Tibial nerve (tissue), 4 donors: ENCODE measurements around the gene VWF. TPM values are rescaled to one million over a fixed set of nuclear protein-coding genes. Genes with fewer than 3 reads are reported as not detected.
A peak's percentile ranks its signal among the peaks of the same experiment; 100 is the strongest.
"Not testable (repeated sequence)": the region's sequence is repeated elsewhere in the genome, so short reads cannot be mapped to it uniquely, and the experiment has no call there.

Experiments used
- DNase-seq, 2 donors: peaks; one replicate each; pipeline ENCODE4 v3.0.0-alpha.2; 2019; ENCODE audit warnings: low spot score in 2 of 2
- H3K27ac ChIP-seq, 4 donors: fragments of 200-600 bp; sonication (generic) in 3 of 4; one replicate each; pipeline ENCODE4 v1.5.1; 2017 to 2019; ENCODE audit warnings: mild to moderate bottlenecking in 1 of 4
- H3K27me3 ChIP-seq, 2 donors: fragments of 200-600 bp; sonication (generic) in 1 of 2; one replicate each; pipeline versions ENCODE4 v1.5.1 to v1.6.0; 2017 to 2019
- H3K36me3 ChIP-seq, 3 donors: fragments of 200-600 bp; sonication (generic); one replicate each; pipeline ENCODE4 v1.5.1; 2018 to 2019
- H3K4me1 ChIP-seq, 4 donors: fragments of 200-600 bp; sonication (generic) in 3 of 4; one replicate each; pipeline ENCODE4 v1.5.1; 2017 to 2019
- H3K4me3 ChIP-seq, 4 donors: fragments of 200-600 bp; sonication (generic) in 3 of 4; one replicate each; pipeline ENCODE4 v1.5.1; 2017 to 2019; ENCODE audit warnings: mild to moderate bottlenecking in 1 of 4, moderate library complexity in 1 of 4
- H3K9me3 ChIP-seq, 4 donors: fragments of 200-600 bp; sonication (generic) in 3 of 4; one replicate each; pipeline ENCODE4 v1.5.1; 2017 to 2019
- EP300 ChIP-seq, 2 donors: sonication (generic); formaldehyde crosslinking; IDR thresholded peaks; one replicate each; pipeline ENCODE4 v1.6.1; 2017; ENCODE audit warnings: antibody characterized with exemption in 2 of 2, mild to moderate bottlenecking in 1 of 2
- POLR2A ChIP-seq, 2 donors: fragments of 450-650 bp; IDR thresholded peaks; one replicate each; pipeline ENCODE4 v1.6.1; 2017; ENCODE audit warnings: antibody characterized with exemption in 2 of 2, mild to moderate bottlenecking in 2 of 2, moderate library complexity in 2 of 2
- WGBS, 2 donors: methylation state at CpG; one replicate each; pipeline ENCODE4 v1.1.5; 2018; 5-methylcytosine and 5-hydroxymethylcytosine counted together
- total RNA-seq, 4 donors: library from RNA; depleted of rRNA; stranded (reverse); fragments of >200 nt; gene quantifications; one replicate each; pipeline ENCODE4 v1.1.0, GENCODE V29; 2016
- TF ChIP-seq, protein P1 (sequence below), 5 experiments: fragments of 200-600 bp in 3 of 5; fragments of 450-650 bp in 2 of 5; sonication (generic) in 3 of 5; IDR thresholded peaks; one replicate each; pipeline ENCODE4 v1.5.1; 2016 to 2019; ENCODE audit warnings: antibody characterized with exemption in 5 of 5, mild to moderate bottlenecking in 3 of 5, moderate library complexity in 2 of 5

VWF gene
- total RNA-seq, 4 donors from 2014 or later: 82.7 to 311 (median 214) TPM

DNA sequence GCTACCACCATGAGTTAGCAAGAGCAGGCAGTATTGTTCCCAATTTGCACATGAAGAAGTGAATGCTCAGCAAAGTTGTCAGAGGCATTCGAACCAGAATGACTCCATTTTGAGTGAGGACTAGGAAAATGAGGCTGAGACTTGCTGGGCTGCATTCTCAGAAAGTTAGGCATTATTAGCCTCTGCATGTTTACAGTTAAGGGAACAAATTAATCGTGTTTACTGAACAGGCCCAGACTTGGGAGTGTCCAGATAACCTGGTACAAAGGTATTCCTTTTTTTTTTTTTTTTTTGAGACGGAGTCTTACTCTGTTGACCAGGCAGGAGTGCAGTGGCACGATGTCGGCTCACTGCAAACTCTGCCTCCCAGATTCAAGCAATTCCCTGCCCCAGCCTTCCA is 22.5 kb upstream of the VWF start:
- no peaks in the 10 kb centered on the region for H3K27me3 ChIP-seq
- no peaks in the 10 kb centered on the region for H3K9me3 ChIP-seq
- no peaks in the 10 kb centered on the region for H3K4me1 ChIP-seq
- no peak for TF ChIP-seq POLR2A (IDR thresholded peaks at IDR 0.05)
- TF ChIP-seq, protein P1, sequence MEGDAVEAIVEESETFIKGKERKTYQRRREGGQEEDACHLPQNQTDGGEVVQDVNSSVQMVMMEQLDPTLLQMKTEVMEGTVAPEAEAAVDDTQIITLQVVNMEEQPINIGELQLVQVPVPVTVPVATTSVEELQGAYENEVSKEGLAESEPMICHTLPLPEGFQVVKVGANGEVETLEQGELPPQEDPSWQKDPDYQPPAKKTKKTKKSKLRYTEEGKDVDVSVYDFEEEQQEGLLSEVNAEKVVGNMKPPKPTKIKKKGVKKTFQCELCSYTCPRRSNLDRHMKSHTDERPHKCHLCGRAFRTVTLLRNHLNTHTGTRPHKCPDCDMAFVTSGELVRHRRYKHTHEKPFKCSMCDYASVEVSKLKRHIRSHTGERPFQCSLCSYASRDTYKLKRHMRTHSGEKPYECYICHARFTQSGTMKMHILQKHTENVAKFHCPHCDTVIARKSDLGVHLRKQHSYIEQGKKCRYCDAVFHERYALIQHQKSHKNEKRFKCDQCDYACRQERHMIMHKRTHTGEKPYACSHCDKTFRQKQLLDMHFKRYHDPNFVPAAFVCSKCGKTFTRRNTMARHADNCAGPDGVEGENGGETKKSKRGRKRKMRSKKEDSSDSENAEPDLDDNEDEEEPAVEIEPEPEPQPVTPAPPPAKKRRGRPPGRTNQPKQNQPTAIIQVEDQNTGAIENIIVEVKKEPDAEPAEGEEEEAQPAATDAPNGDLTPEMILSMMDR (IDR thresholded peaks at IDR 0.05): no peak
- no peak for TF ChIP-seq EP300 (IDR thresholded peaks at IDR 0.05)
- 86 to 89% methylated on average over 4 to 5 of the region's 5 CpGs for WGBS, 2 donors
- DNase-seq: no peak
- no peaks in the 10 kb centered on the region for H3K36me3 ChIP-seq
- H3K4me3 ChIP-seq: no peak overlapping the region
- H3K27ac ChIP-seq: no peak overlapping the region

- Histone ChIP-seq H3K27ac (no peak overlapping the region), H3K9me3 (no peaks in the 10 kb centered on the region), H3K27me3 (no peaks in the 10 kb centered on the region), H3K4me1 (no peaks in the 10 kb centered on the region), H3K36me3 (no peaks in the 10 kb centered on the region), H3K4me3 (no peak overlapping the region)
- 92% methylated on average over 7 of the region's 7 CpGs for WGBS, 2 donors
- TF ChIP-seq EP300 (IDR thresholded peaks at IDR 0.05): no peak
- TF ChIP-seq, protein P1 (IDR thresholded peaks at IDR 0.05): no peak
- no peak for TF ChIP-seq POLR2A (IDR thresholded peaks at IDR 0.05)
- no peak for DNase-seq
Measured at GRCh38 chr12:6146509-6146908, 22.0 kb upstream of the VWF start.

DNA sequence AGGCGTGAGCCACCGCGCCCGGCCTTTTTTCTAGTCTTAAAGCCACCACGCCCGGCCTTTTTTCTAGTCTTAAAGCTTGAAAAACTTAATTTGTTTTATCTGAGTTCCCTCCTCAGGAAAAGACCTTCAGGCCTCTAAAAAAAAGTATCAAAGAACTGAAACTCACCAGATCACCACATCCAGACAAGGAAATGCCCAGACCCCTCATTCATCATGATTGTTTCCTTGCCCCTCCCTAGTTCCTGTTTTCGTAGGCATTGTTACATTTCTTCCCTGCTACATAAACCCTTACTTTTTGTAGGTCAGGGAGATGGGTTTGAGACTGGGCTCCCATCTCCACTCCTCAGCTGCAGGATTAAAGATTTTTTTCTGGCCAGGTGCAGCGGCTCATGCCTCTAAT is 21.1 kb upstream of the VWF start:
- Histone ChIP-seq H3K9me3 (no peaks in the 10 kb centered on the region), H3K27me3 (no peaks in the 10 kb centered on the region), H3K36me3 (no peaks in the 10 kb centered on the region), H3K27ac (peak overlapping the region in 2 of 4 donors; percentile 56 to 64), H3K4me1 (peaks cover 0 to 5% (median 2%) of the 10 kb centered on the region in 4 donors), H3K4me3 (no peak overlapping the region)
- 74 to 91% methylated on average over 8 of the region's 8 CpGs for WGBS, 2 donors
- TF ChIP-seq, protein P1 (IDR thresholded peaks at IDR 0.05): no peak
- TF ChIP-seq POLR2A (IDR thresholded peaks at IDR 0.05) (no peak), EP300 (IDR thresholded peaks at IDR 0.05) (no peak)
- DNase-seq: no peak

DNA sequence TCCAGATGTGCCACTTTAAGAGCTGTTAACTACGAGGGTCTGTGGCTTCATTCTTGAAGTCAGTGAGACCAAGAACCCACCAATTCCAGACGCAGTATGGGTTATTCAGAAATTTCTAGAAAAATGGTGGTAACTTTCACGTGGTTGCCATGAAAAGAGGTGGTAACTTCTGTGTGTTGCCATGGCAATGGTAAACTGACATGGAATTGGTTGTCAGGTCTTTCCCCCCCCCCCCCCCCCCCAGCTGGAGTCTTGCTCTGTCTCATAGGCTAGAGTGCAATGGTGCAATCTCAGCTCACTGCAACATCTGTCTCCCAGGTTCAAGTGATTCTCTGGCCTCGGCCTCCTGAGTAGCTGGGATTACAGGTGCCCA is 18.8 kb upstream of the VWF start:
- Histone ChIP-seq H3K4me3 (no peak overlapping the region), H3K9me3 (no peaks in the 10 kb centered on the region), H3K4me1 (peaks cover 0 to 11% (median 6%) of the 10 kb centered on the region in 4 donors), H3K27me3 (no peaks in the 10 kb centered on the region), H3K36me3 (no peaks in the 10 kb centered on the region), H3K27ac (no peak overlapping the region)
- TF ChIP-seq EP300 (IDR thresholded peaks at IDR 0.05) (no peak), POLR2A (IDR thresholded peaks at IDR 0.05) (no peak)
- TF ChIP-seq, protein P1 (IDR thresholded peaks at IDR 0.05): no peak
- DNase-seq: no peak
- WGBS, 2 donors: 80 to 83% methylated on average over 4 of the region's 4 CpGs

GRCh38 chr12:6142368-6143302 is 18.2 kb upstream of the VWF start:
- H3K36me3 ChIP-seq, H3K27me3 ChIP-seq, H3K9me3 ChIP-seq, H3K4me3 ChIP-seq, DNase-seq: not testable (repeated sequence)
- Histone ChIP-seq H3K4me1 (peaks cover 0 to 11% (median 6%) of the 10 kb centered on the region in 4 donors), H3K27ac (peak overlapping the region in 1 of 4 donors; percentile 4)
- WGBS, 2 donors: 78 to 82% methylated on average over 20 to 32 of the region's 35 CpGs

- WGBS, 2 donors: 60 to 69% methylated on average over 13 to 15 of the region's 16 CpGs
- not testable (repeated sequence) for H3K9me3 ChIP-seq, H3K36me3 ChIP-seq, H3K27me3 ChIP-seq, DNase-seq, H3K4me3 ChIP-seq
- Histone ChIP-seq H3K27ac (peak overlapping the region in 3 of 4 donors; percentile 4 to 43 (median 37)), H3K4me1 (peaks cover 0 to 11% (median 6%) of the 10 kb centered on the region in 4 donors)
Measured at GRCh38 chr12:6141731-6142367, 17.4 kb upstream of the VWF start.
